HepG2 (cell line): ENCODE measurements around the gene XPNPEP2. TPM values are rescaled to one million over a fixed set of nuclear protein-coding genes. Genes with fewer than 3 reads are reported as not detected.

Source experiments
- ATF5 ChIP-seq: sonication (generic); formaldehyde crosslinking; IDR thresholded peaks from 2 replicates; pipeline ENCODE4 v1.4.0; 2020; ENCODE audit warnings: mild to moderate bottlenecking, low read depth, missing genetic modification reagents
- CAMTA2 ChIP-seq: sonication (generic); formaldehyde crosslinking; IDR thresholded peaks from 2 replicates; pipeline ENCODE4 v1.4.0; 2020; ENCODE audit warnings: mild to moderate bottlenecking, missing genetic modification reagents, borderline replicate concordance
- CHD4 ChIP-seq: fragments of 200-600 bp; sonication (generic); IDR thresholded peaks from 2 replicates; pipeline ENCODE4 v1.7.0; 2017; ENCODE audit warnings: mild to moderate bottlenecking, low read length, borderline replicate concordance
- CREM ChIP-seq, 2 experiments: sonication (generic) in 1 of 2; formaldehyde crosslinking in 1 of 2; IDR thresholded peaks; 2 replicates each; pipeline versions ENCODE4 v1.4.0 to v1.6.1; 2016 to 2020; ENCODE audit warnings: antibody characterized with exemption in 1 of 2, mild to moderate bottlenecking in 1 of 2, missing genetic modification reagents in 1 of 2
- DPF2 ChIP-seq: sonication (generic); formaldehyde crosslinking; IDR thresholded peaks from 2 replicates; pipeline ENCODE4 v1.4.0; 2020; ENCODE audit warnings: mild to moderate bottlenecking, low read depth, missing genetic modification reagents, borderline replicate concordance
- GPBP1L1 ChIP-seq: sonication (generic); formaldehyde crosslinking; IDR thresholded peaks from 2 replicates; pipeline ENCODE4 v1.5.0; 2020; ENCODE audit warnings: mild to moderate bottlenecking, missing genetic modification reagents
- MED13 ChIP-seq: sonication (generic); formaldehyde crosslinking; IDR thresholded peaks from 2 replicates; pipeline ENCODE4 v1.5.0; 2020; ENCODE audit warnings: missing genetic modification reagents
- MED8 ChIP-seq: sonication (generic); formaldehyde crosslinking; IDR thresholded peaks from 2 replicates; pipeline ENCODE4 v1.8.1; 2023; ENCODE audit warnings: mild to moderate bottlenecking, missing genetic modification reagents; ENCODE audit not compliant: insufficient replicate concordance
- SP5 ChIP-seq: IDR thresholded peaks from 2 replicates; pipeline ENCODE4 v1.6.1; 2016; ENCODE audit warnings: low read depth, borderline replicate concordance
- ZC3H4 ChIP-seq: sonication (generic); formaldehyde crosslinking; IDR thresholded peaks from 2 replicates; pipeline ENCODE4 v1.4.0; 2020; ENCODE audit warnings: missing genetic modification reagents, borderline replicate concordance
- ZFAT ChIP-seq: sonication (generic); formaldehyde crosslinking; conservative IDR thresholded peaks from 2 replicates; pipeline ENCODE4 v1.8.1; 2023; ENCODE audit warnings: missing genetic modification reagents, inconsistent platforms
- ZMAT3 ChIP-seq: sonication (generic); formaldehyde crosslinking; conservative IDR thresholded peaks from 2 replicates; pipeline ENCODE4 v1.7.0; 2021; ENCODE audit warnings: missing genetic modification reagents
- ZNF143 ChIP-seq: sonication (generic); formaldehyde crosslinking; IDR thresholded peaks from 2 replicates; pipeline ENCODE4 v1.4.0; 2020; ENCODE audit warnings: missing genetic modification reagents
- ZNF331 ChIP-seq: sonication (generic); formaldehyde crosslinking; IDR thresholded peaks from 2 replicates; pipeline ENCODE4 v1.4.0; 2020; ENCODE audit warnings: missing genetic modification reagents
- ZNF414 ChIP-seq: sonication (generic); formaldehyde crosslinking; IDR thresholded peaks from 2 replicates; pipeline ENCODE4 v1.5.0; 2020; ENCODE audit warnings: missing genetic modification reagents
- ZNF589 ChIP-seq: sonication (generic); formaldehyde crosslinking; conservative IDR thresholded peaks from 2 replicates; pipeline ENCODE4 v1.8.0; 2022; ENCODE audit warnings: mild to moderate bottlenecking, moderate library complexity, missing genetic modification reagents
- ZNF646 ChIP-seq: sonication (generic); formaldehyde crosslinking; IDR thresholded peaks from 2 replicates; pipeline ENCODE4 v1.9.0; 2021; ENCODE audit warnings: mild to moderate bottlenecking, missing genetic modification reagents
- polyA plus RNA-seq, 8 experiments: library from polyadenylated mRNA; depleted of rRNA in 3 of 8; stranded (reverse) in 7 of 8; unstranded in 1 of 8; fragments of >200 nt; fragmentation: Illumina TruSeq in 4 of 8; extraction: Trizol in 4 of 8; gene quantifications; 2 replicates each; pipeline versions ENCODE4 v1.2.1 to v1.2.3, GENCODE V29; 2011 to 2016; ENCODE audit warnings: low read depth in 4 of 8, missing spikeins in 1 of 8, mixed read lengths in 1 of 8; ENCODE audit not compliant: insufficient read depth in 1 of 8
- total RNA-seq, 5 experiments: library from RNA; depleted of rRNA; stranded (reverse); fragments of >200 nt; fragmentation: Illumina TruSeq; extraction: Trizol; gene quantifications; 2 replicates each; pipeline ENCODE4 v1.2.3, GENCODE V29; 2016; ENCODE audit warnings: low read depth in 1 of 5

Gene XPNPEP2
- total and polyA plus RNA-seq, 2 of the 13 experiments (the other 11 are each of a cell fraction or from before 2014, with no cell fraction given), result 1.1 to 1.8 TPM

- TF ChIP-seq ATF5 (CRISPR knock-in tag), result no peak
- no peak for TF ChIP-seq ZNF646 (CRISPR knock-in tag)
- no peak for TF ChIP-seq ZNF331 (CRISPR knock-in tag)
- no peak for TF ChIP-seq MED8 (CRISPR knock-in tag)
- TF ChIP-seq CAMTA2 (CRISPR knock-in tag), result no peak
- no peak for TF ChIP-seq CREM (IDR thresholded peaks at IDR 0.05)
- TF ChIP-seq CREM (CRISPR knock-in tag; IDR thresholded peaks at IDR 0.05), result no peak
- TF ChIP-seq ZNF143, result 0 out of 2 replicates have a peak, but pooled peaks have one; percentile 32
- TF ChIP-seq ZC3H4 (CRISPR knock-in tag), result no peak
- no peak for TF ChIP-seq ZFAT (CRISPR knock-in tag)
- no peak for TF ChIP-seq DPF2 (CRISPR knock-in tag)
- no peak for TF ChIP-seq ZNF414 (CRISPR knock-in tag)
- TF ChIP-seq ZNF589 (CRISPR knock-in tag), result no peak
- TF ChIP-seq MED13, result no peak
- no peak for TF ChIP-seq GPBP1L1 (CRISPR knock-in tag)
- TF ChIP-seq ZMAT3, result no peak
- TF ChIP-seq SP5 (CRISPR knock-in tag), result 0 out of 2 replicates have a peak, but pooled peaks have one; percentile 58
- no peak for TF ChIP-seq CHD4
Observed at GRCh38 chrX:129773649-129774458, 35.1 kb downstream of the XPNPEP2 start (continued).
